Hematopoietic multipotent progenitor cell treated with erythropoietin and hydrocortisone succinate and interleukin-3 and kit ligand, for 6 days (in vitro differentiated cells): ENCODE results near the gene STARD8.

Source experiments
- DNase-seq: peaks from one replicate; pipeline ENCODE4 v3.0.0-alpha.2; 2015

Gene STARD8

GRCh38 chrX:68754406-68754805 is 106.9 kb downstream of the STARD8 start:
- DNase-seq: no peak

GRCh38 chrX:68755616-68756125 is 108.2 kb downstream of the STARD8 start:
- DNase-seq: no peak

DNA sequence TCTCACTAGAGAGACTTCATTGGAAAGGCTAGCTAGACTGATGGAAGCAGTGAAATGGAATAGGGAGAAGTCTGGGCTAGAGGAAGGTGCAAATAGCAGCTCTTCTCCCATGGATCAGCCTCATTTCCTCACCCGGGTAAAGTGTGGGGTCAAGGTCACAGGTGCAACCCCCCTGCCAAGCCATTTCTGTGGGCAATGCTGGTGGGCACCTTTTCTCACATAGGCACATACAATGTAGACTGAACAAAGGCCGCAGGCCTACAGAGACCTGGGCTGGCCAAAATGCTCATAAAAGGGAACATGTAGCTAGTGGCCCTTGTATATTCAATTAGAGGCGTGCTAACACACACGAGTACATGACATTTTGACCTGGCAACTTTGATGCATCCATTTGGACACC is 109.9 kb downstream of the STARD8 start:
- no peak for DNase-seq

- no peak for DNase-seq
These were observed 110.3 kb downstream of the STARD8 start for GRCh38 chrX:68757731-68758130.

DNA sequence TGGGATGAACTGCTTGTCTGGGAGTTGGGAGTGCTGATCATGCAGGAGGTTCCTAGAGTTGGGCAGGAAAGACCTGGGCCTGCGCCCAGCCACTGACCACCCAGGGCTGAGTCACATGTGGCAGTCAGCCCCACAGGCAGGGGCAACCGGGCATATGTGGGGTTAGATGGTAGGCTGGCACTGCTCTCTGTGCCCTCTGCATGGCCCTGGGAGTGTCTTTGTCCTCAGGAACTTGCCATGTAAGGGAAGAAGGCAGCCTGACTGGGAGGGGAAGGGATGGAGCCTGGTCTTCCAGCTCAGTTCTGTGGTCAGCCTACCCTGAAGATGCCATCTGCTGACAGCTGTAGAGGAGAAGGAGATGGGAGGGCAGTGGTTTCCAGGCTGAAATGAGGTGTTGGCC is 111.2 kb downstream of the STARD8 start:
- DNase-seq: no peak

- no peak for DNase-seq
These were observed 113.6 kb downstream of the STARD8 start for GRCh38 chrX:68761086-68761485.

DNA sequence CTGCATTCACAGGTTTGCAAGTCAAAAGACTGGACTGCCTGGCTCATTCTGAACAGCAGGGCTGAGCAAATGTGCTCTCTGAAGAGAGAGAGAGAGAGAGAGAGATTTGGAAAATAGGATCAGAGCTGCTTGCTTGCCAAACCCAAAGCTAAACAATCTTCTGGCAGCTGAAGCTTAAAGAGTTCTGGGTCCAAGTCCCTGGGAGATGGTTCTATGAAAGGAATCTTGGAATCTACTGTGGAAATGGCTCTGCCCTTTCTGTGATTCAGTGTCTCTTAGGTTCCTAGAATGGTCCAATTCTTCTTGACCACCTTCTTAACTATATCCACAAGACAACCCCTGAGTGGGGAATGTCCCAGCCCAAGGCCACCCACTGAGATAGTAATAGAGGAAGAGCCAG is 115.3 kb downstream of the STARD8 start:
- no peak for DNase-seq

DNA sequence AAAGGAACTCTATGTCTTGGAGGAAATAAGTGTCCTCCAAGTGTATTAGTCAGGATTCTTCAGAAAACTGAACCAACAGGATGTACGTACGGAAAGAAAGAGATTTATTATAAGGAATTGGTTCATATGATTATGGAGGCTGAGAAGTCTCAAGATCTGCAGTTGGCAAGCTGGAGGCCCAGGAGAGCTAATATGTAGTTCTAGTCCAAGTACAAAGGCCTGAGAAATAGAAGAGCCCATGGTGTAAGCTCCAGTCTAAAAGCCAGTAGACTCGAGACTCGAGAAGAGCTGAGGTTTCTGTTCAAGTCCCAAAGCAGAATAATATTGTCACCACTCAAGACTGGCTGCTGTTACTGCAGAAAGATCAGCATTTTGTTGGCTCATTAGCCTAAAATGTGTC is 116.0 kb downstream of the STARD8 start:
- DNase-seq: no peak
